GM12892 (cell line): Measurements from ENCODE around the gene CACNA2D3.

ENCODE experiments used
- POLR2A ChIP-seq: IDR thresholded peaks from 2 replicates; pipeline ENCODE4 v1.6.1; 2011; ENCODE audit warnings: low read depth, low read length, control low read depth
- POLR2AphosphoS5 ChIP-seq: IDR thresholded peaks from 2 replicates; pipeline ENCODE4 v1.6.1; 2011; ENCODE audit warnings: low read depth, low read length, control low read depth
- TAF1 ChIP-seq: IDR thresholded peaks from 2 replicates; pipeline ENCODE4 v1.6.1; 2011; ENCODE audit warnings: low read depth, mild to moderate bottlenecking, control low read depth, low read length, borderline replicate concordance

- TF ChIP-seq POLR2A, result no peak
- no peak for TF ChIP-seq POLR2AphosphoS5
- TF ChIP-seq TAF1, result no peak
These were observed 36.4 kb upstream of the CACNA2D3 start for GRCh38 chr3:54085936-54086335.
